ENCODE measurements around the gene SPNS2. TPM values are rescaled to one million over a fixed set of nuclear protein-coding genes. Genes with fewer than 3 reads are reported as not detected.
A peak's percentile ranks its signal among the peaks of the same experiment; 100 is the strongest.

The SPNS2 gene
- total and polyA plus RNA-seq, 2 donors (not counting 1 experiment from before 2014, with no cell fraction given): 0.17 TPM; not detected in 1

DNA sequence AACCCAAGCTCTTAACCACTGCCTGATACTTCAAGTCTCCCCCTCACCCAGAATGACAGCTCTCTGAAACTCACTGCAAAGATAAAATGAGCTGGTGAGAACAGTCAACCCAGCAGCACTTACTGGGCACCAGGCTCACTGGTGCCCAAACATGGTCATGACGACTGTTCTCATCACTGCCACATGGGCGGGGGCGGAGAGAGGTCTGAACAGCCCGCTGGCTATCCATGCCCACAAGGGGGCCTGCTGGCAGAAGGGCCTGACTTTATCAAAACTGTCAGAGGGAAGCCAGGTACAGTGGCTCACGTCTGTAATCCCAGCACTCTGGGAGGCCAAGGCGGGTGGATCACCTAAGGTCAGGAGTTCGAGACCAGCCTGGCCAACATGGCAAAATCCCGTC lies 52.5 kb downstream of the SPNS2 start:
- Histone ChIP-seq H3K4me3 (replicated peaks in 1 of 4; ENCODE audit: control extremely low read depth in 1 of 4, insufficient read depth in 1 of 4, low read depth in 3 of 4, low read length in 4 of 4) (no peak overlapping the region), H3K4me1 (ENCODE audit: control insufficient read depth, extremely low read depth, insufficient read depth, low read length) (peaks cover 5% of the 10 kb centered on the region), H3K27me3 (ENCODE audit: control insufficient read depth, insufficient read depth, low read length) (no peaks in the 10 kb centered on the region), H4K20me1 (ENCODE audit: control insufficient read depth, extremely low read depth, insufficient read depth, low read length) (no peaks in the 10 kb centered on the region), H3K9me3 (ENCODE audit: control insufficient read depth, insufficient read depth, low read depth, low read length) (no peaks in the 10 kb centered on the region), H3K9ac (ENCODE audit: insufficient read depth, low read length) (no peak overlapping the region), H3K27ac (ENCODE audit: insufficient read depth, low read length) (no peak overlapping the region), H2AFZ (ENCODE audit: low read length) (no peak overlapping the region), H3K36me3 (ENCODE audit: control insufficient read depth, insufficient read depth, low read length) (peaks cover 20% of the 10 kb centered on the region), H3K4me2 (ENCODE audit: extremely low read depth, insufficient read depth, low read length) (no peak overlapping the region), H3K79me2 (ENCODE audit: control insufficient read depth, insufficient read depth, low read length) (peaks cover 19% of the 10 kb centered on the region)
- TF ChIP-seq, protein P1, sequence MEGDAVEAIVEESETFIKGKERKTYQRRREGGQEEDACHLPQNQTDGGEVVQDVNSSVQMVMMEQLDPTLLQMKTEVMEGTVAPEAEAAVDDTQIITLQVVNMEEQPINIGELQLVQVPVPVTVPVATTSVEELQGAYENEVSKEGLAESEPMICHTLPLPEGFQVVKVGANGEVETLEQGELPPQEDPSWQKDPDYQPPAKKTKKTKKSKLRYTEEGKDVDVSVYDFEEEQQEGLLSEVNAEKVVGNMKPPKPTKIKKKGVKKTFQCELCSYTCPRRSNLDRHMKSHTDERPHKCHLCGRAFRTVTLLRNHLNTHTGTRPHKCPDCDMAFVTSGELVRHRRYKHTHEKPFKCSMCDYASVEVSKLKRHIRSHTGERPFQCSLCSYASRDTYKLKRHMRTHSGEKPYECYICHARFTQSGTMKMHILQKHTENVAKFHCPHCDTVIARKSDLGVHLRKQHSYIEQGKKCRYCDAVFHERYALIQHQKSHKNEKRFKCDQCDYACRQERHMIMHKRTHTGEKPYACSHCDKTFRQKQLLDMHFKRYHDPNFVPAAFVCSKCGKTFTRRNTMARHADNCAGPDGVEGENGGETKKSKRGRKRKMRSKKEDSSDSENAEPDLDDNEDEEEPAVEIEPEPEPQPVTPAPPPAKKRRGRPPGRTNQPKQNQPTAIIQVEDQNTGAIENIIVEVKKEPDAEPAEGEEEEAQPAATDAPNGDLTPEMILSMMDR (conservative IDR thresholded peaks at IDR 0.05 in 1 of 2, IDR thresholded peaks at IDR 0.05 in 1 of 2; ENCODE audit: low read depth in 1 of 2, low read length in 2 of 2): no peak
- no peak for TF ChIP-seq EZH2 (IDR thresholded peaks at IDR 0.05; ENCODE audit: low read length, missing control alignments)
- no peak for DNase-seq (ENCODE audit: low read depth in 2 of 2)

- no peaks in the 10 kb centered on the region for H3K27me3 ChIP-seq (ENCODE audit: control insufficient read depth, insufficient read depth, low read length)
- no peak overlapping the region for H3K4me2 ChIP-seq (ENCODE audit: extremely low read depth, insufficient read depth, low read length)
- TF ChIP-seq, protein P1 (conservative IDR thresholded peaks at IDR 0.05 in 1 of 2, IDR thresholded peaks at IDR 0.05 in 1 of 2; ENCODE audit: low read depth in 1 of 2, low read length in 2 of 2): no peak
- TF ChIP-seq EZH2 (IDR thresholded peaks at IDR 0.05; ENCODE audit: low read length, missing control alignments): no peak
- DNase-seq (ENCODE audit: low read depth in 2 of 2): no peak
- peaks cover 20% of the 10 kb centered on the region for H3K36me3 ChIP-seq (ENCODE audit: control insufficient read depth, insufficient read depth, low read length)
- H3K79me2 ChIP-seq (ENCODE audit: control insufficient read depth, insufficient read depth, low read length): peaks cover 19% of the 10 kb centered on the region
- H3K27ac ChIP-seq (ENCODE audit: insufficient read depth, low read length): no peak overlapping the region
- no peak overlapping the region for H2AFZ ChIP-seq (ENCODE audit: low read length)
- no peak overlapping the region for H3K4me3 ChIP-seq (replicated peaks in 1 of 4; ENCODE audit: control extremely low read depth in 1 of 4, insufficient read depth in 1 of 4, low read depth in 3 of 4, low read length in 4 of 4)
- H4K20me1 ChIP-seq (ENCODE audit: control insufficient read depth, extremely low read depth, insufficient read depth, low read length): no peaks in the 10 kb centered on the region
- no peaks in the 10 kb centered on the region for H3K9me3 ChIP-seq (ENCODE audit: control insufficient read depth, insufficient read depth, low read depth, low read length)
- H3K4me1 ChIP-seq (ENCODE audit: control insufficient read depth, extremely low read depth, insufficient read depth, low read length): peaks cover 5% of the 10 kb centered on the region
- H3K9ac ChIP-seq (ENCODE audit: insufficient read depth, low read length): no peak overlapping the region
Observed at GRCh38 chr17:4551796-4552525, 53.3 kb downstream of the SPNS2 start.

- H3K9ac ChIP-seq (ENCODE audit: insufficient read depth, low read length): no peak overlapping the region
Observed at GRCh38 chr17:4553669-4554068, 55.0 kb downstream of the SPNS2 start.

More at GRCh38 chr17:4553669-4554068, 55.0 kb downstream of the SPNS2 start:
- H2AFZ ChIP-seq (ENCODE audit: low read length): no peak overlapping the region
- H3K36me3 ChIP-seq (ENCODE audit: control insufficient read depth, insufficient read depth, low read length): peaks cover 16% of the 10 kb centered on the region
- H3K4me3 ChIP-seq (replicated peaks in 1 of 4; ENCODE audit: control extremely low read depth in 1 of 4, insufficient read depth in 1 of 4, low read depth in 3 of 4, low read length in 4 of 4): peak overlapping the region in 2 of 4 experiments; percentile 88 to 92
- peak overlapping the region; percentile 86 for H3K4me2 ChIP-seq (ENCODE audit: extremely low read depth, insufficient read depth, low read length)
- no peaks in the 10 kb centered on the region for H3K27me3 ChIP-seq (ENCODE audit: control insufficient read depth, insufficient read depth, low read length)
- H3K27ac ChIP-seq (ENCODE audit: insufficient read depth, low read length): no peak overlapping the region
- H3K79me2 ChIP-seq (ENCODE audit: control insufficient read depth, insufficient read depth, low read length): peaks cover 19% of the 10 kb centered on the region
- H3K4me1 ChIP-seq (ENCODE audit: control insufficient read depth, extremely low read depth, insufficient read depth, low read length): peaks cover 5% of the 10 kb centered on the region
- DNase-seq (ENCODE audit: low read depth in 2 of 2): no peak
- no peaks in the 10 kb centered on the region for H4K20me1 ChIP-seq (ENCODE audit: control insufficient read depth, extremely low read depth, insufficient read depth, low read length)
- H3K9me3 ChIP-seq (ENCODE audit: control insufficient read depth, insufficient read depth, low read depth, low read length): no peaks in the 10 kb centered on the region
- TF ChIP-seq, protein P1 (conservative IDR thresholded peaks at IDR 0.05 in 1 of 2, IDR thresholded peaks at IDR 0.05 in 1 of 2; ENCODE audit: low read depth in 1 of 2, low read length in 2 of 2): no peak
- TF ChIP-seq EZH2 (IDR thresholded peaks at IDR 0.05; ENCODE audit: low read length, missing control alignments): no peak
